T1000 (cell line): ENCODE measurements around the gene ZNF823.
A peak's percentile ranks its signal among the peaks of the same experiment; 100 is the strongest.
"Not testable (repeated sequence)": the region's sequence is repeated elsewhere in the genome, so short reads cannot be mapped to it uniquely, and the experiment has no call there.

Source experiments
- DNase-seq: peaks from one replicate; lab custom pipeline; 2025; ENCODE audit warnings: mixed read lengths; lab: John Stamatoyannopoulos, UW

Gene ZNF823

GRCh38 chr19:11738746-11739620 is at the start of gene ZNF823:
Gene ZNF823 (minus strand): TSS chr19:11738946. CDS start chr19:11738819, 127 bp downstream.
- DNase-seq: peak; percentile 92

- no peak for DNase-seq
Observed at GRCh38 chr19:11787536-11787935, 48.8 kb upstream of the ZNF823 start.

- no peak for DNase-seq
Observed at GRCh38 chr19:11784356-11784755, 45.6 kb upstream of the ZNF823 start.

- no peak for DNase-seq
Observed at GRCh38 chr19:11783767-11784166, 45.0 kb upstream of the ZNF823 start.

GRCh38 chr19:11781295-11782057 is 42.7 kb upstream of the ZNF823 start:
- no peak for DNase-seq

GRCh38 chr19:11780431-11781020 is 41.8 kb upstream of the ZNF823 start:
- DNase-seq: no peak

GRCh38 chr19:11776669-11777068 is 37.9 kb upstream of the ZNF823 start:
- DNase-seq: not testable (repeated sequence)

- not testable (repeated sequence) for DNase-seq
Observed at GRCh38 chr19:11771520-11771919, 32.8 kb upstream of the ZNF823 start.

- DNase-seq: no peak
Observed at GRCh38 chr19:11769995-11770394, 31.2 kb upstream of the ZNF823 start.

- peak; percentile 6 for DNase-seq
Observed at GRCh38 chr19:11767633-11768133, 28.9 kb upstream of the ZNF823 start.

GRCh38 chr19:11766597-11767591 is 28.1 kb upstream of the ZNF823 start, which contains the start of gene ZNF441:
Gene ZNF441 (plus strand): TSS chr19:11767000. CDS start chr19:11767194, 194 bp downstream.
- DNase-seq: peak; percentile 93

GRCh38 chr19:11763611-11764010 is 24.9 kb upstream of the ZNF823 start:
- DNase-seq: no peak

- no peak for DNase-seq
Observed at GRCh38 chr19:11763117-11763516, 24.4 kb upstream of the ZNF823 start.

- DNase-seq: no peak
Observed at GRCh38 chr19:11759805-11760204, 21.1 kb upstream of the ZNF823 start.

- no peak for DNase-seq
Observed at GRCh38 chr19:11756965-11757364, 18.2 kb upstream of the ZNF823 start.

- DNase-seq: no peak
Observed at GRCh38 chr19:11754663-11755062, 15.9 kb upstream of the ZNF823 start.

GRCh38 chr19:11752244-11752736 is 13.5 kb upstream of the ZNF823 start:
- no peak for DNase-seq

- DNase-seq: no peak
Observed at GRCh38 chr19:11749751-11750150, 11.0 kb upstream of the ZNF823 start.

- DNase-seq: no peak
Observed at GRCh38 chr19:11747277-11747676, 8.5 kb upstream of the ZNF823 start.

- DNase-seq: no peak
Observed at GRCh38 chr19:11745869-11746268, 7.1 kb upstream of the ZNF823 start.
